NOMO-1 treated with dmso at 0.1 percent for 144 hours (cell line): ENCODE data around the gene SPNS2.

Experiments
- DNase-seq: peaks from one replicate; lab custom pipeline; 2025; ENCODE audit not compliant: unreplicated experiment; lab: John Stamatoyannopoulos, UW

The SPNS2 gene

GRCh38 chr17:4480929-4481898, 17.5 kb upstream of the SPNS2 start:
- peak; percentile 57 for DNase-seq

GRCh38 chr17:4482338-4483011, 16.2 kb upstream of the SPNS2 start:
- DNase-seq: no peak

- no peak for DNase-seq
Measured at GRCh38 chr17:4483012-4483840, 15.5 kb upstream of the SPNS2 start.

GRCh38 chr17:4485676-4486646, 12.7 kb upstream of the SPNS2 start:
- no peak for DNase-seq

GRCh38 chr17:4487296-4487695, 11.4 kb upstream of the SPNS2 start:
- no peak for DNase-seq

GRCh38 chr17:4487820-4488716, 10.6 kb upstream of the SPNS2 start:
- no peak for DNase-seq

GRCh38 chr17:4488989-4489595, 9.6 kb upstream of the SPNS2 start:
- no peak for DNase-seq

GRCh38 chr17:4490109-4490591, 8.5 kb upstream of the SPNS2 start:
- no peak for DNase-seq

- DNase-seq: no peak
Measured at GRCh38 chr17:4490637-4491061, 8.0 kb upstream of the SPNS2 start.

GRCh38 chr17:4492721-4493561, 5.7 kb upstream of the SPNS2 start:
- DNase-seq: no peak

GRCh38 chr17:4497101-4497824, 1.4 kb upstream of the SPNS2 start:
- no peak for DNase-seq

- peak; percentile 44 for DNase-seq
Measured at GRCh38 chr17:4499431-4500190, 930 bp downstream of the SPNS2 start.

GRCh38 chr17:4500191-4500571, 1.5 kb downstream of the SPNS2 start:
- DNase-seq: no peak

- no peak for DNase-seq
Measured at GRCh38 chr17:4501295-4501949, 2.7 kb downstream of the SPNS2 start.

- DNase-seq: no peak
Measured at GRCh38 chr17:4502466-4503154, 3.9 kb downstream of the SPNS2 start.
